22Rv1 (cell line): ENCODE results near the gene ANKRD13A.

Source experiments
- CTCF ChIP-seq: fragments of 450-650 bp; IDR thresholded peaks from 2 replicates; pipeline ENCODE4 v1.5.1; 2017; ENCODE audit warnings: mild to moderate bottlenecking
- ZFX ChIP-seq: fragments of 450-650 bp; IDR thresholded peaks from 2 replicates; pipeline ENCODE4 v1.6.1; 2017; ENCODE audit warnings: antibody characterized with exemption, borderline replicate concordance

GRCh38 chr12:109972821-109973220 is 26.4 kb upstream of the ANKRD13A start:
- TF ChIP-seq CTCF: no peak
- no peak for TF ChIP-seq ZFX
